DOHH2 (cell line): ENCODE results near the gene HACL1.

Experiments
- CTCF ChIP-seq: fragments of 200-600 bp; sonication (generic); IDR thresholded peaks from one replicate; pipeline ENCODE4 v1.5.1; 2014; ENCODE audit warnings: antibody characterized with exemption, mild to moderate bottlenecking, low read depth, low read length; ENCODE audit not compliant: poor library complexity, severe bottlenecking
- EZH2phosphoT487 ChIP-seq: fragments of 200-600 bp; sonication (generic); IDR thresholded peaks from 2 replicates; pipeline ENCODE4 v1.6.1; 2017; ENCODE audit warnings: borderline replicate concordance, mild to moderate bottlenecking, antibody characterized with exemption, low read length, moderate library complexity, mixed read lengths

- no peak for TF ChIP-seq CTCF
- no peak for TF ChIP-seq EZH2phosphoT487
Observed at GRCh38 chr3:15612001-15612400, 10.6 kb upstream of the HACL1 start.
